Activated naive CD8-positive, alpha-beta T cell treated with anti-CD3 and anti-CD28 coated beads, Interleukin-2, amount 10 ng/mL, durations not matched to agents 7 days and 5 days (primary cell): ENCODE data around the gene BAZ2A. TPM values are rescaled to one million over a fixed set of nuclear protein-coding genes. Genes with fewer than 3 reads are reported as not detected.
A peak's percentile ranks its signal among the peaks of the same experiment; 100 is the strongest.

Experiments
- ATAC-seq: fragments of 150-1000 bp; cut with Tn5 transposase; one replicate; pipeline ENCODE4 v1.10.0; 2021; ENCODE audit warnings: low read depth, moderate library complexity
- POLR2A ChIA-PET: fragments of 350-600 bp; sonication (Branson Sonifier 250); formaldehyde crosslinking; loops from one replicate; lab custom pipeline; 2021; ENCODE audit warnings: antibody characterized with exemption; lab: Charles Lee
- DNase-seq: peaks from one replicate; pipeline ENCODE4 v3.0.0; 2021
- H3K27ac Mint-ChIP-seq: one replicate; pipeline ENCODE4 v1.8.0; 2022; ENCODE audit warnings: mild to moderate bottlenecking, mixed read lengths
- H3K27me3 Mint-ChIP-seq: one replicate; pipeline ENCODE4 v1.8.0; 2022; ENCODE audit warnings: mild to moderate bottlenecking, moderate library complexity, mixed read lengths
- H3K36me3 Mint-ChIP-seq: one replicate; pipeline ENCODE4 v1.8.0; 2021; ENCODE audit warnings: mild to moderate bottlenecking, mixed read lengths
- H3K4me1 Mint-ChIP-seq: one replicate; pipeline ENCODE4 v1.8.0; 2021; ENCODE audit warnings: mixed read lengths
- H3K4me3 Mint-ChIP-seq: one replicate; pipeline ENCODE4 v1.8.0; 2022; ENCODE audit warnings: mild to moderate bottlenecking, moderate library complexity, mixed read lengths
- H3K9me3 Mint-ChIP-seq: one replicate; pipeline ENCODE4 v1.8.0; 2021; ENCODE audit warnings: mixed read lengths
- total RNA-seq, 2 experiments: library from RNA; stranded (reverse); gene quantifications; one replicate each; pipeline ENCODE4 v1.2.3, GENCODE V29; 2021

The BAZ2A gene
- total RNA-seq, 2 experiments from 2014 or later: 139 to 145 TPM

GRCh38 chr12:56633468-56634241, 3.5 kb upstream of the BAZ2A start:
- Mint-ChIP-seq H3K4me1 (peaks cover 59% of the 10 kb centered on the region), H3K4me3 (peak overlapping the region; percentile 97), H3K36me3 (peaks cover 14% of the 10 kb centered on the region), H3K9me3 (no peaks in the 10 kb centered on the region), H3K27me3 (no peaks in the 10 kb centered on the region), H3K27ac (peak overlapping the region; percentile 91)
- ATAC-seq (no peak), DNase-seq (no peak)
- POLR2A ChIA-PET: interaction anchor here (0.6 to 5.0 kb wide), 7 partner anchors 8 to 120 kb away, joined by 3 to 53 read pairs (median 5); partner anchors contain the start of genes ATP5F1B, NACA and PTGES3

- Mint-ChIP-seq H3K9me3 (no peaks in the 10 kb centered on the region), H3K36me3 (peaks cover 9% of the 10 kb centered on the region), H3K27me3 (no peaks in the 10 kb centered on the region), H3K4me1 (peaks cover 61% of the 10 kb centered on the region), H3K27ac (peak overlapping the region; percentile 68), H3K4me3 (peak overlapping the region; percentile 97)
- POLR2A ChIA-PET: interaction anchor here (0.6 to 5.0 kb wide), 4 partner anchors 9 to 92 kb away, joined by 3 to 53 read pairs (median 28); partner anchors contain the start of genes ATP5F1B, NACA and PTGES3
- DNase-seq: no peak
- ATAC-seq: no peak
These were observed 2.8 kb upstream of the BAZ2A start for GRCh38 chr12:56632701-56633467.

DNA sequence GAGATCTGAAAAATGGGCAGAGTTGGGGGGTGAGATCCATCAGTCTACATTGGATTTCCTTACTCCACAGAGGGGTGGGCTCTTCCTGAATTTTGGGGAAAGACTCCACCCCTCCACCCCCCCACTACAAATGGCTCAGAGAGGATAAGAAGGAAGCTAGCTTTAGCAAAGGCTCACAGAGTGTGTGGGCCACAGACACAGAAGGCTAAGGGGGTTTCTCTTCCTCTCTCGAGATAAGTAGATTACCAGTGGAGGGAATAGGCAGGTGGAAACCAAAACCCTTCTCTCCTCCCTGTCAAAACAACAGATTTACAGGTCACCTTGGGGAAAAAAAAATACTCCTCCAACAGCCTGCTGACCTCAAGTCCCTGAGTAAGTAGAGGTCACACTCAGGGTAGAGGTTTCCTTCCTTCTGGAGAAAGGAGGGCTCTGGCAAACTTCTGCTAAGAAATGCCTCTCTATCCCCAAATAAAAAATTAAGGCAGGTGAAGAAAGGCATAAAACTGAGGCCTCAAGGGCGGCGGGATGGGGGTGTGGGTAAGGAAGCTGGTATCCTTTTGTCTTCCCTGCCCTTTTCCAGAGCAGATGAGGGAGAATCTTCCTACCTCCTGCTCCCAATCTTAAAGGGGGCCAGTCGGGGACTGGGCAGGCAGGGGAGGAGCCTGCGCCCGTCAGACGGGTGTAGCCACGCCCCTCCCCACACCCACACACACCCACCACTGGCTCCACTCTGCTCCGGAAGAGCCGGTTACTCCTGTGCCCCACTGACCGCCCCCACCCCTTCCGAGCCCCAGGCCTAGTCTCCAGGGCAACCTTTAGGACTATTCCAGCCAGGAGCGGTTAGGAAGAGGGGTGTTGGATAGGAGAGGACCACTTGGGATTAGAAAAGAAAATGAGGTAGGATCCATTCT, 1.9 kb upstream of the BAZ2A start:
- H3K4me1 Mint-ChIP-seq: peaks cover 61% of the 10 kb centered on the region
- peak; percentile 74 for DNase-seq
- H3K4me3 Mint-ChIP-seq: peak overlapping the region; percentile 97
- no peak for ATAC-seq
- POLR2A ChIA-PET: interaction anchor here (1.9 to 5.0 kb wide), 2 partner anchors 56 to 93 kb away, joined by 4 to 52 read pairs; partner anchors contain the start of genes NACA and PTGES3
- no peaks in the 10 kb centered on the region for H3K9me3 Mint-ChIP-seq
- H3K27ac Mint-ChIP-seq: peak overlapping the region; percentile 68
- no peaks in the 10 kb centered on the region for H3K27me3 Mint-ChIP-seq
- peaks cover 8% of the 10 kb centered on the region for H3K36me3 Mint-ChIP-seq

- Mint-ChIP-seq H3K4me3 (peak overlapping the region; percentile 84), H3K4me1 (peaks cover 62% of the 10 kb centered on the region), H3K27ac (peak overlapping the region; percentile 86), H3K27me3 (no peaks in the 10 kb centered on the region), H3K9me3 (no peaks in the 10 kb centered on the region), H3K36me3 (peaks cover 13% of the 10 kb centered on the region)
- DNase-seq (peak; percentile 63), ATAC-seq (peak; percentile 14)
- POLR2A ChIA-PET: interaction anchor here (0.5 to 3.4 kb wide), 14 partner anchors 7 to 1115 kb away, joined by 3 to 33 read pairs (median 6); partner anchors contain the start of genes ATP5F1B, PTGES3, RBMS2 and STAT2
These were observed 507 bp downstream of the BAZ2A start for GRCh38 chr12:56629459-56630179.

DNA sequence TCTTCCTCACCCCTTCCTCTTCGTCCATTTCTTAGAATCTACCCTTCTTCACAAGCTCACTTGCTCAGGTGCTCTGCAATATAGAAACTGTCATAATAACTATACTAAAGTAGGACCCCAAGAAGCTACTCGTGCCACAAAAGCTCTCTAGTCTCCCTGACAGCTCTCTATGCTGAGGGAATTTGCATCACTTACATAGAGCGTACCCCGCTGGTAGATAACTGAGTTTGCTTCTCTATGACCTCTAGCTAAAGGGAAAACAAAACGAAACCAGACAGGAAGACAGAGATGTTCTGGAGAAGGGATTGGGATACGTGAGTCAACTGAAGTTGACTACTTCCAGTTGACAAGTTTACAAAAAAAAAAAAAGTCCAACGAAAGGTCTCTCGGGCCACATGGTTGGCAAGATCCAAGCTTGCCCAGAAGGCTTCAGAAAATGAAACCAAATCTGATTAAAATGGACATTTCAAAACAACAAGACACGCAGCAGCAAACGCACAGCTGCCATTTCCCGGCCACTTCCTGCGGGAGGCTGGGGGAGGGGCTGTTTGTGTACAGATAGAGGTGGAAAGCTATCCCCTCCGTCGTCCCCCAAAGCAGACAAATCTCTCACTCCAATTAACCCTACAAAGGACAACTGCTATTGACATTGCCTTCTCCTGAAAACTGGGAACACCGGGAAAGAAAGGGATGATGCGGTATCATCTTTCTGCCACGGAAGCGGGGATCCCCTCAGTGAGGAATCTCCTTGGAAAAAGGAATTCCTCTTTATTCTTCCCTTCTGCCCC, 1.3 kb downstream of the BAZ2A start:
- Mint-ChIP-seq H3K9me3 (no peaks in the 10 kb centered on the region), H3K4me3 (peak overlapping the region; percentile 84), H3K27me3 (no peaks in the 10 kb centered on the region), H3K36me3 (peaks cover 14% of the 10 kb centered on the region), H3K27ac (peak overlapping the region; percentile 86), H3K4me1 (peaks cover 59% of the 10 kb centered on the region)
- peak; percentile 71 for DNase-seq
- peak; percentile 15 for ATAC-seq
- POLR2A ChIA-PET: interaction anchor here (0.6 to 3.4 kb wide), 17 partner anchors 8 to 1116 kb away, joined by 3 to 33 read pairs (median 4); partner anchors contain the start of genes ATP5F1B, NACA, PTGES3 and RBMS2

GRCh38 chr12:56626701-56627100, 3.4 kb downstream of the BAZ2A start:
- Mint-ChIP-seq H3K27me3 (no peaks in the 10 kb centered on the region), H3K36me3 (peaks cover 19% of the 10 kb centered on the region), H3K4me1 (peaks cover 44% of the 10 kb centered on the region), H3K4me3 (no peak overlapping the region), H3K27ac (peak overlapping the region; percentile 56), H3K9me3 (no peaks in the 10 kb centered on the region)
- POLR2A ChIA-PET: interaction anchor here (1.1 kb wide), 1 partner anchor 14 kb away, joined by 4 read pairs; no protein-coding TSS in a partner anchor
- DNase-seq (no peak), ATAC-seq (no peak)

DNA sequence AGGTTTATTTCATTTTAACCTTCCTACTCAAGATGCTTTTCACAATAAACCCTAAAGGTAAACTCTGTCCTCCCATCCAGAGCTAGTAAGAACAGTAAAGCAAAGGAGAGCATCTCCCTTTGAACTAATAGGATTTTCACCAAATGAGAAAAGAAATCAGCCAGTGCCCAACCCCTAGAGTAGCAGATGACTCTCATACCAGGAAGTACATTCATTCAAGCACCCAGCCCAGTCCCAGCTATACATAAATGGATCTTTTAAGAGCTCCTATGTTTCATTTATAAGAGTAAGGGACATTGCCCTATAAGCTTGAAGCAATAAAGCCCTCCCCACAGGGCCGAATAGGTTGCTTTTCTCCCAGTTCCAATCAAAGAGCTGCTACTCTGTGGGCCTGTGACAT, 7.6 kb downstream of the BAZ2A start:
- DNase-seq (no peak), ATAC-seq (no peak)
- H3K27me3 Mint-ChIP-seq: no peaks in the 10 kb centered on the region
- H3K4me3 Mint-ChIP-seq: no peak overlapping the region
- H3K4me1 Mint-ChIP-seq: peaks cover 32% of the 10 kb centered on the region
- H3K9me3 Mint-ChIP-seq: no peaks in the 10 kb centered on the region
- H3K27ac Mint-ChIP-seq: peak overlapping the region; percentile 30
- H3K36me3 Mint-ChIP-seq: peaks cover 15% of the 10 kb centered on the region
- POLR2A ChIA-PET: interaction anchor here (1.5 to 2.4 kb wide), 2 partner anchors 13 to 31 kb away, joined by 3 to 11 read pairs; no protein-coding TSS in a partner anchor

GRCh38 chr12:56616925-56617324, 13.2 kb downstream of the BAZ2A start:
- Mint-ChIP-seq H3K27ac (peak overlapping the region; percentile 40), H3K9me3 (no peaks in the 10 kb centered on the region), H3K4me1 (peaks cover 9% of the 10 kb centered on the region), H3K27me3 (no peaks in the 10 kb centered on the region), H3K4me3 (no peak overlapping the region), H3K36me3 (peaks cover 27% of the 10 kb centered on the region)
- DNase-seq: no peak
- POLR2A ChIA-PET: no interaction called here
- no peak for ATAC-seq

DNA sequence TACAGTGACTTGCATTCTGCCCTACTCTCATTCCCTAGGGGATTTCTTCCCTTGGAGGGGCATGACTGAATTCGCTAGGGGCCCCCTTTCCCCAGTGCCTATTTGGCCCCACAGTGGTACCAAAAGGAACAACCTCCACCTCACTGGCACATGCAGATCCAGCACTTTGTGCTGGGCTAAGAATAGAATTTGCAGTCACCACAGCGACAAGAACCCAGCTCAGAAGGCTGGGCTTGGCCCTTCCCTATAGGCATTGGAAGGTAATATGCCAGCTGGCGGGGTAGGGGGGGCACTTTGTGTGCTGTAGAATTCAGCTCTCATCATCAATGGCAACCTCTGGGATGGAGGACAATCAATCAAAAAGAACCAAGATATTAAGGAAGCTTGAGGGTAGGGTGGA, 13.9 kb downstream of the BAZ2A start:
- H3K27ac Mint-ChIP-seq: no peak overlapping the region
- ATAC-seq: no peak
- peaks cover 29% of the 10 kb centered on the region for H3K36me3 Mint-ChIP-seq
- no peak for DNase-seq
- peaks cover 9% of the 10 kb centered on the region for H3K4me1 Mint-ChIP-seq
- no peaks in the 10 kb centered on the region for H3K9me3 Mint-ChIP-seq
- H3K27me3 Mint-ChIP-seq: no peaks in the 10 kb centered on the region
- no peak overlapping the region for H3K4me3 Mint-ChIP-seq
- POLR2A ChIA-PET: interaction anchor here (0.6 kb wide), 1 partner anchor 753 kb away, joined by 4 read pairs; no protein-coding TSS in a partner anchor

- no peaks in the 10 kb centered on the region for H3K9me3 Mint-ChIP-seq
- ATAC-seq: no peak
- POLR2A ChIA-PET: no interaction called here
- peaks cover 38% of the 10 kb centered on the region for H3K36me3 Mint-ChIP-seq
- no peaks in the 10 kb centered on the region for H3K27me3 Mint-ChIP-seq
- no peak overlapping the region for H3K4me3 Mint-ChIP-seq
- DNase-seq: no peak
- H3K27ac Mint-ChIP-seq: no peak overlapping the region
- H3K4me1 Mint-ChIP-seq: peaks cover 7% of the 10 kb centered on the region
These were observed 15.5 kb downstream of the BAZ2A start for GRCh38 chr12:56614627-56615026.

- Mint-ChIP-seq H3K9me3 (no peaks in the 10 kb centered on the region), H3K4me1 (no peaks in the 10 kb centered on the region), H3K27ac (no peak overlapping the region), H3K27me3 (no peaks in the 10 kb centered on the region), H3K4me3 (no peak overlapping the region), H3K36me3 (peaks cover 27% of the 10 kb centered on the region)
- DNase-seq (no peak), ATAC-seq (no peak)
- POLR2A ChIA-PET: no interaction called here
These were observed 25.8 kb downstream of the BAZ2A start for GRCh38 chr12:56604355-56604754.
